GM10266 (cell line): Measurements from ENCODE around the gene SMC1B.

Experiments used
- DNase-seq: peaks from one replicate; pipeline ENCODE4 v3.0.0; 2012; ENCODE audit errors: extremely low spot score
- TF ChIP-seq, protein P1 (sequence below): IDR thresholded peaks from 2 replicates; pipeline ENCODE4 v1.5.1; 2012; ENCODE audit warnings: mild to moderate bottlenecking, low read depth; ENCODE audit not compliant: control insufficient read depth, insufficient read depth; ENCODE audit errors: missing control alignments

Gene SMC1B

GRCh38 chr22:45455621-45456020 lies 42.2 kb upstream of the SMC1B start:
- no peak for DNase-seq
- TF ChIP-seq, protein P1, sequence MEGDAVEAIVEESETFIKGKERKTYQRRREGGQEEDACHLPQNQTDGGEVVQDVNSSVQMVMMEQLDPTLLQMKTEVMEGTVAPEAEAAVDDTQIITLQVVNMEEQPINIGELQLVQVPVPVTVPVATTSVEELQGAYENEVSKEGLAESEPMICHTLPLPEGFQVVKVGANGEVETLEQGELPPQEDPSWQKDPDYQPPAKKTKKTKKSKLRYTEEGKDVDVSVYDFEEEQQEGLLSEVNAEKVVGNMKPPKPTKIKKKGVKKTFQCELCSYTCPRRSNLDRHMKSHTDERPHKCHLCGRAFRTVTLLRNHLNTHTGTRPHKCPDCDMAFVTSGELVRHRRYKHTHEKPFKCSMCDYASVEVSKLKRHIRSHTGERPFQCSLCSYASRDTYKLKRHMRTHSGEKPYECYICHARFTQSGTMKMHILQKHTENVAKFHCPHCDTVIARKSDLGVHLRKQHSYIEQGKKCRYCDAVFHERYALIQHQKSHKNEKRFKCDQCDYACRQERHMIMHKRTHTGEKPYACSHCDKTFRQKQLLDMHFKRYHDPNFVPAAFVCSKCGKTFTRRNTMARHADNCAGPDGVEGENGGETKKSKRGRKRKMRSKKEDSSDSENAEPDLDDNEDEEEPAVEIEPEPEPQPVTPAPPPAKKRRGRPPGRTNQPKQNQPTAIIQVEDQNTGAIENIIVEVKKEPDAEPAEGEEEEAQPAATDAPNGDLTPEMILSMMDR = no peak

- TF ChIP-seq, protein P1 = no peak
- no peak for DNase-seq
Observed at GRCh38 chr22:45455212-45455611, 41.8 kb upstream of the SMC1B start.

DNA sequence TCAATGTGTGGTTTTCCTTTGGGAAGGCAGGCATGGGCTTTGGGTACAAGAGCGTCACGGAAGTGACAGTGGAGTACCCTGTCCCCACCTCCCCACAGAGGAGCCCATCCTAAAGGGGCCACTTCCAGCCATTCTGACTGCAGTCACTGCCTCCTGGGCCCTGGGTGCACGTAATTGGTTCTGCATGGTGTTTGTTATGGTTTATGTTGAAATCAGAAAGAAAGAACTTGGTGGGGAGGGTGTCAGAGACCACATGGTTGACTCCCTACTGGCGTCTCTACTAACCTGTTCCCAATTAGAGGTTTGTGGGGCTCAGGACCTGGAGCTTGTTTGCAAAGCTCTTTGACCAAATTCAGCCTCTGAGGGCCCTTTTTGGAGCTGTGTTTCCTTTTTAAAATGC lies 40.9 kb upstream of the SMC1B start:
- no peak for DNase-seq
- TF ChIP-seq, protein P1 = no peak

DNA sequence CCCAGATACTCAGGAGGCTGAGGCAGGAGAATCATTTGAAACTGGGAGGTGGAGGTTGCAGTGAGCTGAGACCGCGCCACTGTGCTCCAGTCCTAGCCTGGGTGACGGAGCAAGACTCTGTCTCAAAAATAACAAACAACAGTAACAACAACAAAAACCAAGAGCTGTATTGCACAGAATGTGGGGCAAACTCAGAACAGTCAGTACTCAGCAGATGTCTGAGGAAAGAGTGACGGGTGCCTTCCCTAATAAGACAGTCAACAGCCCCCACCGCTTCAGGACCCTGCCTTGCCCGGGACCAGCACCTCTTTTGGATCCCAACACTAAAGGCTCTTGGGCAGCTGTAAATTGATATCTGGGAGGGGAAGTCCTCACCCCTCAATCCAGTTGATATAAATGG lies 40.4 kb upstream of the SMC1B start:
- TF ChIP-seq, protein P1 = no peak
- DNase-seq = no peak

- no peak for DNase-seq
- TF ChIP-seq, protein P1 = no peak
Observed at GRCh38 chr22:45452565-45453379, 39.4 kb upstream of the SMC1B start.

DNA sequence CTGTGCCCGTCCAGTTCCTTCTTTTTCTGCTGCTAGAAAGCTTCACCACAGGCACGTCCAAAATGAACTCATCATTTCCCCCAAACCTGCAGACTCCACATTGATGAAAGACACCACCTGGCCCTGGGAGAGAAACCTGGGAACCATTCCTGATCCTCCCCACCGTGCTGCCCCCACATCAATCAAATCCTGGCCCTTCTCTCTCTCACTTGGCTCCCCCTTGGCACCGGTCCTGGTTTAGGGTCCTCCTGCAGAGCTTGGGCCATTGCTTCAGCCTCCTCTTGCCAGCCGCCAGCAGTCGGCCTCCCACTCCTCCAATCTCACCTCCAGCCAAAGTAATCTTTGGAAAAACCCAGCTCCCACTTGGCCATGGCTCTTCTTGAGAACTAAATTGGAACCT lies 38.6 kb upstream of the SMC1B start:
- no peak for DNase-seq
- TF ChIP-seq, protein P1 = no peak

DNA sequence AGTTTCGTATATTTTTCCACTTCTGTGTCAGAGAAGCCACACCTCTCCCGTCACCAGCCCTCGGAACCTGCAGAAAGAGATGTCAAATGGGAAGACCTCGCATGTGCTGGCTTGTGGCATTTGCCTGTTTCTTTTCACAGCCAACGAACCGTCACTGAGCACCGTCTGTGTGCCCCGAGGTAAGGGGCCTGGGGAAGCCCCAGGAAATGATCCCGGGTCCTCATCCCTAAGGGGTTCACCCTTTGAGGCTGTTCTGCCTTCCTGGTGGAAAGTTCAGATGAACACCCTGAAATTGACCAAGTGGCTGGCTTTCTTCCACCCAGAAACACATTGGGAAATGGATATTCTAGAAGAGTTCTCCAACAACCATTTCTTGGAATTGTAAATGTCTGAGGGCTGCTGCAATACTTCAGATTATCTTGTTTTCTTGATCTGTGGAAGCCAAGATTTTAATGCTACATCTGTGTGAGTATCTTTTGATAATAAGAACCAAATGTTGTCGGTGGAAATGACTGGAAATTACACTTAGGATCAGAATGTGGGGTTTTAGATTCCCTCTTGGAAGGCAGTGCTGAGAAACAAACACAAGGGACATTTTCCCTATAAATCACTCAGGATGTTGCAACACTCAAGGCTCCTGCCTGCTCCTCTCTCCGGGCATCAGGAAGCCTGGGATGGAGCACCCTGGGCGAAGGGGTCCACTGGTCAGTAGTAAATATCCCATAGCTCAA lies 37.7 kb upstream of the SMC1B start:
- TF ChIP-seq, protein P1 = no peak
- DNase-seq = no peak
